Activated naive CD8-positive, alpha-beta T cell treated with anti-CD3 and anti-CD28 coated beads, Interleukin-2, amount 50 U/mL, for 24 hours (primary cell): ENCODE data around the gene AHDC1.

Experiments
- ATAC-seq: fragments of 150-1000 bp; cut with Tn5 transposase; one replicate; pipeline ENCODE4 v1.10.0; 2021
- DNase-seq: peaks from one replicate; pipeline ENCODE4 v3.0.0; 2021
- H3K27ac Mint-ChIP-seq: one replicate; pipeline ENCODE4 v1.8.0; 2021; ENCODE audit warnings: mild to moderate bottlenecking, mixed read lengths
- H3K27me3 Mint-ChIP-seq: one replicate; pipeline ENCODE4 v1.8.0; 2021; ENCODE audit warnings: mixed read lengths
- H3K36me3 Mint-ChIP-seq: one replicate; pipeline ENCODE4 v1.8.0; 2021; ENCODE audit warnings: low read depth, mixed read lengths
- H3K4me1 Mint-ChIP-seq: one replicate; pipeline ENCODE4 v1.8.0; 2021; ENCODE audit warnings: mixed read lengths
- H3K4me3 Mint-ChIP-seq: one replicate; pipeline ENCODE4 v1.8.0; 2021; ENCODE audit warnings: mild to moderate bottlenecking, moderate library complexity, mixed read lengths
- H3K9me3 Mint-ChIP-seq: one replicate; pipeline ENCODE4 v1.8.0; 2021; ENCODE audit warnings: mixed read lengths

The AHDC1 gene

DNA sequence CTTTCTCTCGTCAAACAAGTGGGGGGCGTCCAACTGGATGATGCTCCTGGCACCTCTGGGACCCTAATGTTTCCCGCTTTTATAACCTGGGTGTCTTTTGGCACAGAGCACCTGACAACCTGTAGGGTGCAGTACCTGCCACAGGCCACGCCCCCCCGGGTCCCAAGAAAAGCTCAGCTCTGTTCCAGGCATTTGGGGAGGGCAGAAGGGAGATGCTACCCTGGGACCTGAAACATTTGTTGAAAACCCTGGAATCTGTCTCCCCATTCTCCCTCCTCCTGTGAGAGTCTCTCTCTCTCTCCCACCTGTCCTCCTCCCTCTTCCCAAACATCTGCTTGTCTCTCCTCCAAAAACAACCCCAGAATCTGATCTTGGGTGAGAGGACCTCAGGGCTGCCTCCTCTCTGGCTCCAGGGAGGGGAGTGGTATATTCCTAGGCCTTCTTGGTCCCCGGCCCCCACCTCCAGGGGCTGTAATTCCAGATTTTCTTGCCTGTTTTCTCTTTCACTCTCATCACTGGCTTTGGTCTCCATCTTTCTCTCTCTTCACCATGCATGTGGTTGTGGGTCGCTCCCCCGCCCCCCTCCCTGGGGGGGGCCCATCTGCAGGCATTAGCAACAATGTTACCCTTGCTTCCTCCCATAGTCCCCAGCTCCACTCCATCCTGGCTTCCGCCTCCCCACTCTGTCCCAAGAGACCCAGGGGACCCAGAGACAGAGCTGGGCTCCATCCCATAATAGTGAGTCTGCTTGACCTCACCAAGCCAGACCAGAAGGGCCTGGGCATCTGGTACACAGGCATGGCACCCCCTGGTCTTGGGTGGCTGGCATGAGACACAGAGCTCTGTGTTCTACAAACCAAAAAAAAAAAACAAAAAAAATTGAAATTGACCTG is 4.1 kb downstream of the AHDC1 start:
- Mint-ChIP-seq H3K9me3 (no peaks in the 10 kb centered on the region), H3K36me3 (no peaks in the 10 kb centered on the region), H3K27ac (no peak overlapping the region), H3K4me1 (peaks cover 12% of the 10 kb centered on the region), H3K4me3 (no peak overlapping the region), H3K27me3 (peaks cover 2% of the 10 kb centered on the region)
- no peak for ATAC-seq
- DNase-seq, result no peak

DNA sequence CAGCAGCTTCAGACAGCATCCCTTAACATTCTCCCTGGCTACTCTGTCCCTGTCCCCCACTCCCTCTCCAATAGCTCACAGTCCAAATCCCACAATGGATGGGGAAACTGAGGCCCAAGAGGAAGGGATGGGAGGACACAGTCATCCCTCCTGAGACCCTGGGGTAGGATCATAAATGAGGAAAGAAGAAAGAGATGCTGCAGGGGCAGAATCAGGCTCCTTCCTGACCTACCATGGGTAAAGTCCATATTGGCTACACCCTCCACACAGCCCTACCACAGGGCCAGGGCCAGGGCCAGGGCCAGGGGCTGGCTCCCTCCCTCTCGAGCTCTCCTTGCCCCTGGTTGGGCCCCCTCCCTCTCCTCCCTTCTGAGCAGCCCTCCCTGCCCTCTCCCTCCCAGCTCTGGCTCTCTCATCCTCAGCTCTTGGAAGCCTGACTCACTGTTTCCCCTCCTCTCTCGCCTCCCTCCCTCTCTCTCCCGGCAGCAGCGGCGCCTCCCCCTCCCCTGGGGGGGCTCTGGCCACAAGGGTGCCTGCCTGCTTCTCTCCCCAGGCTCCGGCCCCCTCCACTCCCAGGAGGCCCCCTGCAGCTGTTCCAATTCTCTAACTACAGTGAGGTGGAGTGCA is 4.9 kb downstream of the AHDC1 start:
- H3K27ac Mint-ChIP-seq, result no peak overlapping the region
- peak; percentile 41 for ATAC-seq
- peaks cover 10% of the 10 kb centered on the region for H3K4me1 Mint-ChIP-seq

DNA sequence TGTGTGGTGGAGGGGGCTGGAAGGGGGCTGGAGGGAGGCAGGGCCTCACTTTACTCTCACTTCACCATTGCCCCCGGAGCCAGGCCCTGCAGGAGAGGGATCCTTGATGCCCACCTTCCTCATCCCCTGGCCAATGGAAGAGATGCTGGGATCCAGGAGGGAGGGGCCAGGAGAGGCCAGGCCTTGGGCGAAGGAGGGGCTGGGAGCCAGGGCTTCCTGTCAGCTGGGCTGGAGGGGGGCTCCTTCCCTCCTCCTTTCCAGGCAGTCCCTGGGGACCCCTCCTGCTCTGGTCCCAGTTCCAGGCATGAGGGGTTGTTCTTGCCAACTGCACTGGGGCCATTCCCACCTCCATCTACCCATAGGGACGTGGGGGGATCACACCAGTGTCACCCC is 5.7 kb downstream of the AHDC1 start:
- no peaks in the 10 kb centered on the region for H3K36me3 Mint-ChIP-seq
- no peak overlapping the region for H3K4me3 Mint-ChIP-seq
- peaks cover 2% of the 10 kb centered on the region for H3K27me3 Mint-ChIP-seq
- DNase-seq (no peak), ATAC-seq (no peak)
- peaks cover 10% of the 10 kb centered on the region for H3K4me1 Mint-ChIP-seq
- no peak overlapping the region for H3K27ac Mint-ChIP-seq
- H3K9me3 Mint-ChIP-seq, result no peaks in the 10 kb centered on the region

More for the DNA sequence above, 4.9 kb downstream of the AHDC1 start:
- peak; percentile 67 for DNase-seq
- no peaks in the 10 kb centered on the region for H3K36me3 Mint-ChIP-seq
- H3K27me3 Mint-ChIP-seq, result peaks cover 2% of the 10 kb centered on the region
- H3K9me3 Mint-ChIP-seq, result no peaks in the 10 kb centered on the region
- no peak overlapping the region for H3K4me3 Mint-ChIP-seq

DNA sequence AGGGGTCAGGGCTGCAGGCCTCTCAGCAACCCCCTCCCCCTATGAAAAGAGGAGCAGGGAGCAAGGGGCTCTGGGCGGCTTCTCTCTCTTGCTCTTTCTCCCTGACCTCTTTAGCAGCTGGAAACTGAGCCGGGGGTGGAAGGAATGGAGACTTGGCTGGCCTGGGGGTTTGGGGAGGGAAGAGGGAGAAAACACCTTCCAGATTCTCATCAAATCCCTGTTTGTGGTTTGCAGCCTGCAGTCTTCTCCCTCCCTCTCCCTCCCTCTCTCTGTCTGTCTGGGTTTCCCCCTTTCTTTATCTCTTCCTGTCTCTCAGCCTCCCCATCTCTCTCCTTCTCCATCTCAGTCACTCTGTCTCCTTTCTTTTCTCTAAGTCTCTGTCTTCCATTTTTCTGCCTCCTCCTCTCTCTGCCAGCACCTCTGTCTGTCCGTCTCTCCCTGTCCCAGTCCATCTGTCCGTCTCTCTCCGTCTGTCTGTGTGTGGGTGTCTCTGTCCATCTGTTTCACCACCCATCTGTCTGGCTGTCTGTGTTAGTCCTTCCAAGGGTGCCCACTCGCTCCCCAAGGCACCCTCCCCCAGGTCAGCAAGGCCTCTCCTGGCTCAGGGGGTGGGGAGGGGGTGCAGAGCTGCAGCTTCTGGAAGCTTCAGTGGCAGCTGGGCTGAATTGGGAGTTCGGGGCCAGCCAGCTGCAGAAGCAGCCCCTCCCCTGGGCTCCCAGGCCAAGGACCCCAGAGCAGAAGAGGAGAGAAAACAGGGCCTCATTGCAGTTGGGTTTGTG is 6.2 kb downstream of the AHDC1 start:
- Mint-ChIP-seq H3K4me3 (peak overlapping the region; percentile 5), H3K27ac (no peak overlapping the region), H3K36me3 (no peaks in the 10 kb centered on the region), H3K4me1 (peaks cover 10% of the 10 kb centered on the region), H3K27me3 (peaks cover 2% of the 10 kb centered on the region), H3K9me3 (no peaks in the 10 kb centered on the region)
- no peak for DNase-seq
- ATAC-seq, result no peak

DNA sequence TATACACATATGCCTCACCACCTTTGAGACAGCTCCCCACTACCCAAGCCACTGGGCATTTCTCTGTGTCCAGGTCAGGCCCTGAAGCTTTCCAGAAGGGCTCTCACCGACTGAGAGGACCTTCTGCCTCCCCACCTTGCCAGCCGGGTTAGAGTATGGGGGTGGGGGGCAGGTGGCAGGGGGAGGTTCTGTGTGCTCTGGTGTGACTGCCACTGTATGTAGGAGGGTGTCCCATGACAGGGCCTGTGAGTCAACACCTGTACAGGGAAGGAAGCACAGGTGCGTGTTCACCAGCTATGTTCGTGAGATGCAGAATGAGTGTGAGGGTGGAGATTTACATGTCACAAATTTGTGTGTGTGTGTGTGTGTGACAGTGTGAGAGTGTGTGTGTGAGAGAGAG is 7.0 kb downstream of the AHDC1 start:
- ATAC-seq, result no peak
- no peak overlapping the region for H3K27ac Mint-ChIP-seq

DNA sequence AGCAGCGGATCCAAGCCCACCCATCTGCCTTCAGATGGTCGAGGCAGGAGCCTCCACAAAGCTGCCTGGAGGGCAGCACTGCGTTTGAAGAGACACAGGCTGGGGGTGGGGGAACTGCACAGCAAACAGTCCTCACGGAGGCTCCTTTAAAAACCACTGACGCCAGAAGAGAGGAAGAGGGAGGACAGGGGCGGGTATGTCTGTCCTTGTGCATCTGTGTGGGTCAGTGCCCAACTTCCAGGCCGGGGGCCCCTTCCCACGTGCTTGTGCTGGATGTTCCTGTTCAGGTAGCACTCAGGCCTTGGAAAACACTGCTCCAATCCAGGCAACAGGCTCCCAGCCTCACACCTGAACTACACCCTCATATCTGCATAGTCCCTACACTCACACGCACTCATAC is 7.7 kb downstream of the AHDC1 start:
- H3K9me3 Mint-ChIP-seq, result no peaks in the 10 kb centered on the region
- no peak overlapping the region for H3K4me3 Mint-ChIP-seq
- no peak overlapping the region for H3K27ac Mint-ChIP-seq
- ATAC-seq (no peak), DNase-seq (no peak)
- no peaks in the 10 kb centered on the region for H3K36me3 Mint-ChIP-seq
- H3K27me3 Mint-ChIP-seq, result peaks cover 2% of the 10 kb centered on the region
- peaks cover under 1% of the 10 kb centered on the region for H3K4me1 Mint-ChIP-seq

More for the DNA sequence above, 7.0 kb downstream of the AHDC1 start:
- H3K4me1 Mint-ChIP-seq, result peaks cover 5% of the 10 kb centered on the region
- DNase-seq, result no peak
- peaks cover 2% of the 10 kb centered on the region for H3K27me3 Mint-ChIP-seq
- no peak overlapping the region for H3K4me3 Mint-ChIP-seq
- no peaks in the 10 kb centered on the region for H3K9me3 Mint-ChIP-seq
- no peaks in the 10 kb centered on the region for H3K36me3 Mint-ChIP-seq

DNA sequence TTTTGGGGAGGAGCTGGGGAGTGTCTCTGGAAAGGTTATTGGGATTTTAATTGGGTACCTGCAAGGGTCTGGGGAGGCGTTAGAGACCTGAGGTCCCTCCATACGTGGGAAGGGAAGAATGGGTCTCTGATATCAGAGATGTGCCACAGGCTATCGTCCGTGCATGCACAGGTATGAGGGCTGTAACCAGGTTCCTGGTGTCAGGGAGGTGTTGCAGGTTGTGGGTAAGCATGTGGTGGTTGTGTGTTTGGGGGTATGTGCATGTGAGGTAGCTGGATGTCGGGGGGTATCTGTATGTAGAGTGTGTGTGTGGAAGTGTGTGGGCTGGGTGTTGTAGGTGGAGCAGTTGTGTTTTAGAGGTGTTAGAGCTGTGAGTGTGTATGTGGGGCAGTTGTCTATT is 8.3 kb downstream of the AHDC1 start:
- H3K4me3 Mint-ChIP-seq, result no peak overlapping the region
- H3K27ac Mint-ChIP-seq, result no peak overlapping the region
- H3K9me3 Mint-ChIP-seq, result no peaks in the 10 kb centered on the region
- ATAC-seq (no peak), DNase-seq (no peak)
- H3K4me1 Mint-ChIP-seq, result no peaks in the 10 kb centered on the region
- no peaks in the 10 kb centered on the region for H3K36me3 Mint-ChIP-seq
- H3K27me3 Mint-ChIP-seq, result no peaks in the 10 kb centered on the region

DNA sequence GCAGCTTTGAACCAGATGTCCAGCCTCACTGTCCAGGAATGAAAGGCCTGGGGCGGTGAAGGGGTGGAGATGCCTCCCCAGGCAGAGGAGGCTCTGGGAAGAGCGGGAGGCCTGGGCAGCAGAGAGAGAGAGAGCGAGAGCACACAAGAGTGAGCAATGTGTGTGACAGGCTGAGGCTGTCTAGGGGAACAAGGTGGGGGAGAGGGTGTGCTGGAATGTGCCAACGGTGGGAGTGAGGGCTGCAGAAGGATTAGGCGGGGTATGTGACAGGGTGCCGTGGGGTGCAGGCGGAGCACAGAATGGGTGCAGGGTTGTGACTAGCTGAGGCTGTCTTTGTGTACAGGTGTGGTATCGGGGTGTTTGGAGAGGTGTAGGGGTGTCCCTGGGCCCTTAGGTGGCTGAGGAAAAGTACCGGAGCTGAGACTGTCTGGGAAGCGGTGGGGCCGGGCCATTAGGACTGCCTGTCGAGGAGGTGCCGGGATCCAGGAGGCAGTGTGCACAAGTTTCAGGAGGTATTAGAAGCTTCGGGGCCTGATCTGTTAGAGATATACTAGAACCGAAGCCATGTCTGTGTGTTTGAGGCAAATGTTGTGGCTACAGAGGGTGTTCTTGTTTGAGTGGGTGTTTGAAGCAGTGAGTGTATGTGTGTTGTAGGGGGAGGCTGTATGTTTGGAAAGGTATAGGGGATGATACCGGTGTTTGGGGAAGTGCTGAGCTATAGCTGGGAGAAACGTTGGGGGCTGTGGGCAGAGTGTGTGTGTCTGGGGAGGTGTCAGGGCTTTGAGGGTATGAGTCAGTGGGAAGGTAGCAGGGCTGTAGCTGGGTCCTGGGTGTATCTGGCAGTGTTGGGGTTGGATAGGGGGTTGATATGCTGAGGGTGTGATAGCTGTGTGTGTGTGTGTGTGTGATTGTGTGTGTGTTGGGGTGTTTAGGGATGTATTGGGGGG is 9.1 kb downstream of the AHDC1 start:
- DNase-seq, result no peak
- no peaks in the 10 kb centered on the region for H3K36me3 Mint-ChIP-seq
- H3K4me1 Mint-ChIP-seq, result no peaks in the 10 kb centered on the region
- no peak overlapping the region for H3K27ac Mint-ChIP-seq
- peak; percentile 77 for ATAC-seq
- H3K27me3 Mint-ChIP-seq, result no peaks in the 10 kb centered on the region
- H3K9me3 Mint-ChIP-seq, result no peaks in the 10 kb centered on the region
- no peak overlapping the region for H3K4me3 Mint-ChIP-seq

DNA sequence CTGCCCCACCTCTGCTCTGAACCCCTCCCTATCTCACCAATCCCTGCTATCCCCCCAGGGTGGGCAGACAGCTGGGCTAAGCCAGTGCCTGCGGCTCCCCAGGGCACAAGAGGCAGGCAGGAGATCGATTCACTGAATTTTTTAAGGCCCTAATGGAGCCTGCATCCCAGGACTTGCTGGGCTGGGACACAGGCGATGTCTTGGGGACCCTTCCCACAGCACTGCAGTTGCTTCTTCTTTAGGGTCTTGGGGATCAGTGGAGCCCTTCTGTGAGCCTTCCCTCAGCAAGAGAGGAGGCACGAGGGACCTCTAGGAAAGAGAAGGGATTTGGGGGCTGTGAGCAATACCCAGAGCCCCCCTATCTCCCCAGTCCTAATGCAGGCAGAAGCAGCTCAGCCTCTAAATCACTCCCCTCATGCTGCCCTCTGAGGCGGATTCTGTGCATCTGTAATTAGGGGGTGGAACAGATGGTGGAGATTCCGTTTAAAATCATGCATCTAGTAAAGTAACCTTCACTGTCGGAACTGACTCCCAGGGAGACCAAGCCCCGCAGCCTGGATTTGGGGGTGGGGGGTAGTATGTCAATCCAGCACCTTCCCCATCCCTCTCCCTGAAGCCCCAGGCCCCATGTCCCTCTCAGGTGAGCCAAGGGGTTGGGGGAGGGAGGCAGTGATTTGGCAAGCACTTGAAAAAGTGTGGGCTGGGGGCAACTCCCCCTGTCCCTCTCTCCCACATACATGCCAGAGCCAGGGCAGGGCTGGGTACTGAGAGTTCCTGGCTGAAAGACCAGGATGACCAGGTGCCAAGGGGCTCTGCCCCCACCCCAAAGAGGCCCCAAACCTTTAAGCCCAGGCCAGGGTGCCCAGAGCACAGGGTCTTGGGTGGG is 10.0 kb downstream of the AHDC1 start:
- no peaks in the 10 kb centered on the region for H3K4me1 Mint-ChIP-seq
- no peaks in the 10 kb centered on the region for H3K9me3 Mint-ChIP-seq
- no peak overlapping the region for H3K27ac Mint-ChIP-seq
- H3K36me3 Mint-ChIP-seq, result no peaks in the 10 kb centered on the region
- ATAC-seq, result no peak
- DNase-seq, result no peak
- no peak overlapping the region for H3K4me3 Mint-ChIP-seq
- H3K27me3 Mint-ChIP-seq, result no peaks in the 10 kb centered on the region

DNA sequence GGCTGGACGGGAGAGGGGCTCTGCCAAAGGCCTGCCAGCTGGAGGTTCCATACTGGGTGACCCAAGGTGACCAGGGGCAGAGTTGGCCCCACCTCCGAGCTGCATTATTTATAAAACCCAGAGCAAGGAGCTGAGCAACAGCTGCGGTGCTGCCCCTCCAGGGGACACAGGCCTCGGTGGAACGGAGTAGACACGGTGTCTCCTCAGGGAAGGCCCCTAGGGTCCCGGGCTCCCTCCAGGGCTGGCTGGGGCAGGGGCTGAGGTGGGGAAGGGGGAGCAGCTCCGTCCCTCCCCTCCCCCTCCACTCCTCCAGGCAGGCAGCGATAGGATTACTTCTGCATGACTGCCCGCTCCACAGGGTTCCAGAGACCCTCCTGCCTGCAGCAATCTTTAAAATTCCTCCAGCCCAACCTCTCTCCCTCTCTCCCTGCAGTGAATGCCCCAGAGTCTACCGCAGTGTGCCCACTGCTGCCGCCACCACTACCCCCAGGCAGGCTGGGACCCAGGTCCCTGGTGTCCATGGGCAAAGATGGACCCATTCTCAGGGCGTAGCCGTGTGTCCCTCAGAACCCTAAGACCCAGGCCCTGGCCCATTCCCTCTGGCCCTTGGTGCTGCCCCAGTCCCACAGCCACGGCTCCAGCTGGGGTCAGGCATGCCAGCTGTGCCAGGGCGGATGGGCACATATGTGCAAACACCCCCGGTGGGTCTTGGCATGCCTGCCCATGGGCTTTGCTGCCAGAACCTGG is 10.8 kb downstream of the AHDC1 start:
- Mint-ChIP-seq H3K4me1 (no peaks in the 10 kb centered on the region), H3K27ac (no peak overlapping the region), H3K9me3 (no peaks in the 10 kb centered on the region), H3K27me3 (no peaks in the 10 kb centered on the region), H3K4me3 (no peak overlapping the region), H3K36me3 (no peaks in the 10 kb centered on the region)
- no peak for ATAC-seq
- no peak for DNase-seq

DNA sequence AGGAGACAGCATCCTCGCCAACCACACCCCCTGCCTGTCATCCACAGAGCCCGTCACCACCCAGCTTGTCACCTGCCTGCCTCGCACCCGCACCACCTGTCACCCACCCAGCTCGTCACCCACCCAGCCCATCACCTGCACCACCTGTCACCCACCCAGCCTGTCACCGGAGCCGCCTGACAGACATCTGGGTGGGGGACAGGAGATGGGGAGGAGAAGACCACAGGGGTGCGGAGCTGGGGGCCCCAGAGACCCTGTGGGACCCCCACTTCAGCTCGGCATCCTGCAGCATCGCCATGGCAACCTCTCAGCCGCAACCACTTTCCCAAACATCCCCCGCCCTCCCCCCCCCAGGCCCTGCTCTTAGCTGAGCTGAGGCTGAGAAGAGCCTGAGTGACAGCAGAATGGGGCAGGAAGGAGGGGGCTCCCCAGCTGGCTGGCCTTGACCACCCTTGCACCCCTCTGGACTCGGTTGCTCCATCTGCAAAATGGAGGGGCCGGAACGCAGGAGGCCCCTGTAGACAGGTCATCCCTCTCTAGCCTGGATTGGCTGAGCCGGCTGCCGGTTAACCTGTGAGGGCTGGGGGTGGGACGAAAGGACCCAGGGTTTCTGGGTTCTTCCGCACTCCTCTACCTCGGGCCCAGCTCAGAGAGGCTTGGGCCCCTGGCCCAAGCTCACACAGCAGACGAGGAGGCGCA is 11.6 kb downstream of the AHDC1 start:
- DNase-seq (no peak), ATAC-seq (no peak)
- Mint-ChIP-seq H3K4me3 (no peak overlapping the region), H3K9me3 (no peaks in the 10 kb centered on the region), H3K36me3 (no peaks in the 10 kb centered on the region), H3K27me3 (no peaks in the 10 kb centered on the region), H3K4me1 (no peaks in the 10 kb centered on the region), H3K27ac (no peak overlapping the region)

DNA sequence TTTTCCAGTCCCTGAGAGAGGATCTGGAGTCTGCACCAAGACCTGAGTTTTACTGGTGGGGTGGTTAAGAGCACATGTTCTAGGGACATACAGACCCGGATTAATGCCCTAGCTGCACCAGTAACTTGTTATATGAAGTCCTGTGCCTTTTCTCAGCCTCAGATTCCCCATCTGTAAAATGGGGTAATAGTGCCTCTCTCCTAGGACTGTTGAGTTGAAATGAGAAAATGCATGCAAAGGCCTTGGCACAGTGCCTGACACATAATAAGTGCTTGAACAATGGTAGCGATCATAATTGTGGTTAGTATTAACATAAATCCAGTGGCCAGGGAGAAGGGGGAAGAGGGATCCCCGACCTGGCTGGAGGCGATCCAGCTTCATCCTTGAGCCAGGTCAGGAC is 12.3 kb downstream of the AHDC1 start:
- no peak for DNase-seq
- H3K36me3 Mint-ChIP-seq, result no peaks in the 10 kb centered on the region
- ATAC-seq, result no peak
- no peaks in the 10 kb centered on the region for H3K9me3 Mint-ChIP-seq
- no peak overlapping the region for H3K27ac Mint-ChIP-seq
- H3K27me3 Mint-ChIP-seq, result no peaks in the 10 kb centered on the region
- no peak overlapping the region for H3K4me3 Mint-ChIP-seq
- H3K4me1 Mint-ChIP-seq, result no peaks in the 10 kb centered on the region
